GM15510 (cell line): ENCODE results near the gene CHAC2.

ENCODE experiments used
- POLR2A ChIP-seq: IDR thresholded peaks from 3 replicates; pipeline ENCODE4 v1.6.1; 2011; ENCODE audit warnings: borderline replicate concordance; ENCODE audit not compliant: insufficient read length; ENCODE audit errors: extremely low read depth

Gene CHAC2

GRCh38 chr2:53767405-53768241 is at the start of gene CHAC2:
CHAC2 (plus strand) TSS chr2:53767804; CDS start chr2:53767887, 83 bp downstream.
- TF ChIP-seq POLR2A, result peak; percentile 66

GRCh38 chr2:53724536-53724935 is 43.1 kb upstream of the CHAC2 start:
- no peak for TF ChIP-seq POLR2A

DNA sequence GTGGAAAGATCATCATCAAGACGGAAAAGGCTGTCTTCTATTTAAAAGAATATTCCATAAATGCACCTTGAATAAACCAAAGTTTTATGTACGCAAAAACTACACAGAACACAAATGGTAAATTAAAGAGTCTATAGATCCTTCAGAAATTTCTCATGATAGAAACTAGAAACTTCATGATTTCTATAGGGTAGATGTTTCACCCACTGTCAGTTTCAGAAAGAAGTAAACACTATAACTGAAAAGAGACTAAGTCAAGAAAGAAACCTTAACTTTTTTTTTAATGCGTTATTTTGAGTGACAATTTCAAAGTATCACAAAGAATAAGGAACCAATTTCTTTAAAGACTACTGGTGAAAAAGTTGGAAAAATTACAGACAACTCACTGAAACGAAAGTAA is 41.9 kb upstream of the CHAC2 start:
- no peak for TF ChIP-seq POLR2A

DNA sequence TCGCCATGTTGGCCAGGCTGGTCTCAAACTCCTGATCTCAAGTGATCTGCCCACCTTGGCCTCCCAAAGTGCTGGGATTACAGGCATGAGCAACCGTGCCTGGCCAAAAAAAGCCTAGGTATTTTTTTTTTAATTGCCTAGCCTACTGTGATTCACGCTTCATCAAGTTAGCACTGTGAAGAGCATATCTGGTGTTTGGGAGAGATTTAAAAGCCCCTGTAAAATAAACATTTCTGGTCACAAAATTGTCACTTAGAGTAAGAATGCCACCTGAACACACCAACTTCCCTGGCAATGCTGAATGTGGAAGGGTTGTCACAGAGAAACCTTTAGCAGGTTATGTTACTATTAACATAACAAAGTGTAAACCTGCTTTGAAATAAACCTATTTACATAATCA is 39.7 kb upstream of the CHAC2 start:
- no peak for TF ChIP-seq POLR2A

DNA sequence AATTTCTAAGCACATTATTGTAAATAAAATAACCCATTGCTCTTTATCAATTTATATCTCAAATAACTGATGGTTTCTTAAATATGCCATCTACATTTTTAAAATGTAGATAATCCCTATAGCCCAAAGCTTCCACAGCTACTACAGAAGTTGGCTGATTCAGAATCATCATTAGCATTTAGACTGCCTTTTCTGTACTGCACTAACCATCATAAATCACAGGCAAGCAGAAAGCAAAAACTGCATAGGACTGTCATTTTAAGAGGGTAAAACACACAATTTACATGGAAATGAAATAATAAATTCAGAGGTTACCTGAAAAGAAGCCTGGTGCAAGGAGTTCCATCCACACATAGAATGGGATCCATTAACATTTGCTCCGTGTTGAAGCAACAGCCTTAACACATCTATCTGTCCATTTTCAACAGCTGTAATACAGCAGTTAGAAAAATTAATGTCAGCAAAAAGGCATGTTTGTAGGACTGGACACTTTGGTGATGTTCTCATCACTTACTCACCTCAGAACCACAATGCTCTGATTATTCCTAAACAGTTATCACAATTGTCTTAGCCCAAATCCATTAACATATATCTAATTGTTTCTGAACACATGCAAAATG is 38.4 kb upstream of the CHAC2 start:
- TF ChIP-seq POLR2A, result no peak

DNA sequence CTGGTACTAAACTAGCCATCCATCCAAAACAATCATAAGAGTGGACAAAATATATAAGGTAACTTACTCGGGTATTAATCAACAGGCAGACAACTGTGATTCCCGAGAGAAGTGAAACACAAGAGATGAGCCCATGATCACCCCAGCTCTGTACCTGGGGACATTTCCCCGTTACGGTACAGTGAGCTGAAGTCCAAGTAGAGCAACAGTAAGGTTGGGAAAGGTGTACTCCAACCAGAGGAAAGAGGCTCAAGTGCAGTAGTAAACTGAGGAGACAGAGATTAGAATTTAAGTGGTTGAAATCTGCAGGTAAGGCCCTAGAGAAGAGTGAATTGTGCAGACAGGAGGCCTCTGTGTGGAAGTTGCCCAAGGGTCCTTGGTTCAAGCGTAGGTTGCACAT is 30.5 kb upstream of the CHAC2 start:
- TF ChIP-seq POLR2A, result no peak

DNA sequence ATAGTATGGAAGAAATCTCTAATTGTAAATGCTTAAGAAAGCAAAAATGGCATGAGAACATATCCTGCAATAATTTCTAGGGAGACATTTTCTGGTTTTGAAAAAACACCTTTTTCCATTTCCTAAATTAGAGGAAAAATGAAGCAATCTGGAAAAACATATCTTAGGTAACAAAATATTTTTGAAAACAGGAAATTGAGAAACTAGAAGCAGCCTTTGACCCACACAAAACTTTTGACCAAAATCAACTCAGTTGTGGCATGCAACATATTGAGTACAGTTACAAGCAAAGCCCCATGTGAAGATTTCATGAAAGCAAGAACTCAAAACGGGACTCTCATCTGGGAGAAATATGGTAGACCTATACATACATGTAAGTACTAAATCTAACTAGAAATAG is 28.6 kb upstream of the CHAC2 start:
- no peak for TF ChIP-seq POLR2A

GRCh38 chr2:53740170-53740569 is 27.4 kb upstream of the CHAC2 start:
- no peak for TF ChIP-seq POLR2A

GRCh38 chr2:53744395-53745065 is 23.1 kb upstream of the CHAC2 start:
- no peak for TF ChIP-seq POLR2A

- TF ChIP-seq POLR2A, result no peak
Observed at GRCh38 chr2:53750041-53750768, 17.4 kb upstream of the CHAC2 start.

GRCh38 chr2:53751728-53752127 is 15.9 kb upstream of the CHAC2 start:
- no peak for TF ChIP-seq POLR2A

GRCh38 chr2:53752385-53752784 is 15.2 kb upstream of the CHAC2 start:
- TF ChIP-seq POLR2A, result no peak

- no peak for TF ChIP-seq POLR2A
Observed at GRCh38 chr2:53753041-53753440, 14.6 kb upstream of the CHAC2 start.

DNA sequence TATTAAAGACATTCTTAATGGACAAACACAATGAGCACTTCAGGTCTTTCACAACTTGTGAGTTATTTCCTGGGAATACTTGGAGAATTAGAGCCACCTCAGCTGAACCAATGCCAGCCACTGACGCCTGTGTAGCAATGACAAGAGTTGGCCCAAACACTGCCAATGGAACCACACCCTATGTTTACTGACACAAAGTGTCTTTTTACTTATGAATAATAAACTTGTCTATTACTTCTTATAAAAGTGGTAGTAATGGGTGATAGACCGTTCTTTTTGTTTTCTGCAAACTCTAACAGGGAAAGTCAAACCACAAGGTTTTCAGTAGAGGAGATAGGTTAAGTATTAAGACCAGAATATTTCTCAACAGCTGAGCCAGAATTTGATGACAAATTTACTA is 12.5 kb upstream of the CHAC2 start:
- TF ChIP-seq POLR2A, result no peak

DNA sequence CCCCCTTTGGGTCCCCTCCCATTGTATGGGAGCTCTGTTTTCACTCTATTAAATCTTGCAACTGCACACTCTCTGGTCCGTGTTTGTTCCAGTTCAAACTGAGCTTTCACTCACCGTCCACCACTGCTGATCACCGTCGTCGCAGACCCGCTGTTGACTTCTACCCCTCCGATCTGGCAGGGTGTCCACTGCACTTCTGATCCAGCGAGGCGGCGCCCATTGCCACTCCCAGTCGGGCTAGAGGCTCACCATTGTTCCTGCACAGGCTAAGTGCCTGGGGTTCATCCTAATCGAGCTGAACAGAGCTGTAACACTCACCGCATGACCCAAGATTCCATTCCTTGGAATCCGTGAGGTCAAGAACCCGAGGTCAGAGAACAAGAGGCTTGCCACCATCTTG is 11.0 kb upstream of the CHAC2 start:
- no peak for TF ChIP-seq POLR2A
